Astrocyte (in vitro differentiated cells and primary cell): ENCODE measurements around the gene NEBL. TPM values are rescaled to one million over a fixed set of nuclear protein-coding genes. Genes with fewer than 3 reads are reported as not detected.

Experiments used
- DNase-seq: peaks from one replicate; pipeline ENCODE4 v3.0.0-alpha.2; 2010; ENCODE audit warnings: low read depth
- FAIRE-seq: peaks from 2 replicates; lab custom pipeline; 2011; peaks lifted over from hg19 to GRCh38; lab: Jason Lieb, UNC
- H2AFZ ChIP-seq: 2 replicates; pipeline ENCODE4 v1.6.0; 2012; ENCODE audit warnings: low read depth, low read length, inconsistent platforms
- H3K27ac ChIP-seq: 2 replicates; pipeline ENCODE4 v1.5.1; 2011; ENCODE audit warnings: low read depth, low read length, inconsistent platforms
- H3K27me3 ChIP-seq: 2 replicates; pipeline ENCODE4 v1.6.0; 2011; ENCODE audit warnings: low read length, inconsistent platforms; ENCODE audit not compliant: insufficient read depth
- H3K36me3 ChIP-seq: 2 replicates; pipeline ENCODE4 v1.5.1; 2011; ENCODE audit warnings: low read length, inconsistent platforms; ENCODE audit not compliant: insufficient read depth
- H3K4me1 ChIP-seq: 2 replicates; pipeline ENCODE4 v1.5.1; 2011; ENCODE audit warnings: low read length, inconsistent platforms; ENCODE audit not compliant: insufficient read depth
- H3K4me2 ChIP-seq: 2 replicates; pipeline ENCODE4 v1.6.0; 2012; ENCODE audit warnings: low read length, inconsistent platforms
- H3K4me3 ChIP-seq: 2 replicates; pipeline ENCODE4 v1.5.1; 2011; ENCODE audit warnings: low read depth, mild to moderate bottlenecking, low read length, inconsistent platforms; ENCODE audit not compliant: insufficient read depth
- H3K79me2 ChIP-seq: 2 replicates; pipeline ENCODE4 v1.6.0; 2012; ENCODE audit warnings: mild to moderate bottlenecking, low read length, inconsistent platforms; ENCODE audit not compliant: insufficient read depth
- H3K9ac ChIP-seq: 2 replicates; pipeline ENCODE4 v1.6.0; 2012; ENCODE audit warnings: mild to moderate bottlenecking, low read length, inconsistent platforms
- H3K9me3 ChIP-seq: 2 replicates; pipeline ENCODE4 v1.5.1; 2012; ENCODE audit warnings: low read depth, mild to moderate bottlenecking, low read length, inconsistent platforms; ENCODE audit not compliant: insufficient read depth
- H4K20me1 ChIP-seq: 2 replicates; pipeline ENCODE4 v1.6.0; 2012; ENCODE audit warnings: low read length, inconsistent platforms; ENCODE audit not compliant: insufficient read depth
- H3K27ac Mint-ChIP-seq: one replicate; pipeline ENCODE4 v1.8.0; 2021; ENCODE audit warnings: mild to moderate bottlenecking, mixed read lengths; ENCODE audit not compliant: unreplicated experiment
- H3K27me3 Mint-ChIP-seq: one replicate; pipeline ENCODE4 v1.8.0; 2021; ENCODE audit warnings: low read depth, mixed read lengths; ENCODE audit not compliant: unreplicated experiment
- H3K36me3 Mint-ChIP-seq: one replicate; pipeline ENCODE4 v1.8.0; 2021; ENCODE audit warnings: low read depth, mixed read lengths; ENCODE audit not compliant: unreplicated experiment
- H3K4me1 Mint-ChIP-seq: one replicate; pipeline ENCODE4 v1.8.0; 2021; ENCODE audit warnings: low read depth, mixed read lengths; ENCODE audit not compliant: unreplicated experiment
- H3K4me3 Mint-ChIP-seq: one replicate; pipeline ENCODE4 v1.8.0; 2021; ENCODE audit warnings: mild to moderate bottlenecking, moderate library complexity, mixed read lengths; ENCODE audit not compliant: unreplicated experiment
- H3K9me3 Mint-ChIP-seq: one replicate; pipeline ENCODE4 v1.8.0; 2021; ENCODE audit warnings: mild to moderate bottlenecking, mixed read lengths; ENCODE audit not compliant: unreplicated experiment
- CTCF ChIP-seq: IDR thresholded peaks from 2 replicates; pipeline ENCODE4 v1.5.1; 2011; ENCODE audit warnings: low read depth, mild to moderate bottlenecking, inconsistent platforms, low read length, moderate library complexity; ENCODE audit not compliant: insufficient read depth
- EZH2 ChIP-seq: IDR thresholded peaks from 2 replicates; pipeline ENCODE4 v1.6.1; 2012; ENCODE audit warnings: mild to moderate bottlenecking, low read length, inconsistent platforms; ENCODE audit not compliant: insufficient read depth
- total RNA-seq: library from RNA; stranded (reverse); gene quantifications from 2 replicates; pipeline ENCODE4 v1.2.1, GENCODE V29; 2021

Gene NEBL
- total RNA-seq, 1 donor from 2014 or later: 6.0 TPM

GRCh38 chr10:20745556-20746375 lies 151.3 kb downstream of the NEBL start:
- H3K9me3 ChIP-seq: no peaks in the 10 kb centered on the region
- H3K36me3 ChIP-seq: no peaks in the 10 kb centered on the region
- Mint-ChIP-seq H3K9me3 (peaks cover 12% of the 10 kb centered on the region), H3K4me3 (no peak overlapping the region), H3K27ac (no peak overlapping the region), H3K27me3 (no peaks in the 10 kb centered on the region), H3K36me3 (peaks cover 5% of the 10 kb centered on the region), H3K4me1 (peaks cover 7% of the 10 kb centered on the region)
- H4K20me1 ChIP-seq: no peaks in the 10 kb centered on the region
- no peak overlapping the region for H3K4me3 ChIP-seq
- no peaks in the 10 kb centered on the region for H3K4me1 ChIP-seq
- no peaks in the 10 kb centered on the region for H3K79me2 ChIP-seq
- no peak overlapping the region for H3K4me2 ChIP-seq
- TF ChIP-seq EZH2 (no peak), CTCF (no peak)
- no peaks in the 10 kb centered on the region for H3K27me3 ChIP-seq
- no peak for DNase-seq
- no peak overlapping the region for H3K27ac ChIP-seq
- H3K9ac ChIP-seq: no peak overlapping the region
- no peak overlapping the region for H2AFZ ChIP-seq
- no peak for FAIRE-seq

- no peak overlapping the region for H2AFZ ChIP-seq
- FAIRE-seq (no peak), DNase-seq (no peak)
- H3K79me2 ChIP-seq: no peaks in the 10 kb centered on the region
- Mint-ChIP-seq H3K4me3 (no peak overlapping the region), H3K27ac (no peak overlapping the region), H3K36me3 (no peaks in the 10 kb centered on the region), H3K27me3 (no peaks in the 10 kb centered on the region), H3K9me3 (peaks cover 5% of the 10 kb centered on the region), H3K4me1 (peaks cover 7% of the 10 kb centered on the region)
- no peaks in the 10 kb centered on the region for H3K27me3 ChIP-seq
- H4K20me1 ChIP-seq: no peaks in the 10 kb centered on the region
- no peak overlapping the region for H3K4me3 ChIP-seq
- H3K36me3 ChIP-seq: no peaks in the 10 kb centered on the region
- no peak overlapping the region for H3K27ac ChIP-seq
- no peak overlapping the region for H3K4me2 ChIP-seq
- TF ChIP-seq CTCF (no peak), EZH2 (no peak)
- no peak overlapping the region for H3K9ac ChIP-seq
- no peaks in the 10 kb centered on the region for H3K9me3 ChIP-seq
- H3K4me1 ChIP-seq: no peaks in the 10 kb centered on the region
These were observed 152.3 kb downstream of the NEBL start for GRCh38 chr10:20744821-20745220.

- H3K9me3 ChIP-seq: no peaks in the 10 kb centered on the region
- H3K36me3 Mint-ChIP-seq: no peaks in the 10 kb centered on the region
- no peak overlapping the region for H3K4me3 Mint-ChIP-seq
- peaks cover 2% of the 10 kb centered on the region for H3K9me3 Mint-ChIP-seq
- H3K4me2 ChIP-seq: no peak overlapping the region
- no peaks in the 10 kb centered on the region for H3K79me2 ChIP-seq
- H3K4me1 Mint-ChIP-seq: peaks cover 7% of the 10 kb centered on the region
- H3K27me3 Mint-ChIP-seq: no peaks in the 10 kb centered on the region
- no peak overlapping the region for H3K27ac ChIP-seq
- no peaks in the 10 kb centered on the region for H4K20me1 ChIP-seq
- FAIRE-seq: no peak
- no peaks in the 10 kb centered on the region for H3K27me3 ChIP-seq
- no peak overlapping the region for H2AFZ ChIP-seq
- H3K27ac Mint-ChIP-seq: no peak overlapping the region
- no peaks in the 10 kb centered on the region for H3K4me1 ChIP-seq
- no peak overlapping the region for H3K9ac ChIP-seq
- no peaks in the 10 kb centered on the region for H3K36me3 ChIP-seq
- TF ChIP-seq CTCF (no peak), EZH2 (no peak)
- no peak overlapping the region for H3K4me3 ChIP-seq
- no peak for DNase-seq
These were observed 153.2 kb downstream of the NEBL start for GRCh38 chr10:20743942-20744341.
